Transverse colon (tissue), 4 donors: ENCODE data around the gene MUSTN1. TPM values are rescaled to one million over a fixed set of nuclear protein-coding genes. Genes with fewer than 3 reads are reported as not detected.

ENCODE experiments used
- DNase-seq: peaks from one replicate; pipeline ENCODE4 v3.0.0-alpha.2; 2019
- H3K27ac ChIP-seq, 4 donors: fragments of 200-600 bp; sonication (generic); 2 replicates each; pipeline ENCODE4 v1.5.1; 2016 to 2018; ENCODE audit warnings: inconsistent platforms in 4 of 4
- H3K27me3 ChIP-seq: fragments of 200-600 bp; sonication (generic); 2 replicates; pipeline ENCODE4 v1.5.1; 2017; ENCODE audit warnings: inconsistent platforms
- H3K36me3 ChIP-seq, 4 donors: fragments of 200-600 bp; sonication (generic); 2 replicates each; pipeline ENCODE4 v1.5.1; 2017 to 2019; ENCODE audit warnings: inconsistent platforms in 4 of 4
- H3K4me1 ChIP-seq, 4 donors: fragments of 200-600 bp; sonication (generic); 2 replicates each; pipeline ENCODE4 v1.5.1; 2017 to 2020; ENCODE audit warnings: inconsistent platforms in 4 of 4
- H3K4me3 ChIP-seq, 4 donors: fragments of 200-600 bp; sonication (generic); 1 replicate in 1 of 4; 2 replicates in 3 of 4; pipeline versions ENCODE4 v1.5.1 to v1.6.1; 2017 to 2019; ENCODE audit warnings: inconsistent platforms in 4 of 4
- H3K9me3 ChIP-seq, 2 donors: fragments of 200-600 bp; sonication (generic); 2 replicates each; pipeline ENCODE4 v1.5.1; 2017 to 2019; ENCODE audit warnings: inconsistent platforms in 2 of 2
- CTCF ChIP-seq, 5 experiments: fragments of 200-600 bp in 3 of 5; fragments of 450-650 bp in 2 of 5; sonication (generic) in 3 of 5; IDR thresholded peaks; 1 replicate in 2 of 5; 2 replicates in 3 of 5; pipeline ENCODE4 v1.5.1; 2016 to 2017; ENCODE audit warnings: antibody characterized with exemption in 5 of 5, inconsistent platforms in 3 of 5, mild to moderate bottlenecking in 2 of 5, moderate library complexity in 1 of 5
- EP300 ChIP-seq: sonication (generic); formaldehyde crosslinking; IDR thresholded peaks from one replicate; pipeline ENCODE4 v1.6.1; 2017; ENCODE audit warnings: antibody characterized with exemption, low read depth
- POLR2A ChIP-seq: fragments of 450-650 bp; IDR thresholded peaks from one replicate; pipeline ENCODE4 v1.6.1; 2016; ENCODE audit warnings: antibody characterized with exemption, mild to moderate bottlenecking, moderate library complexity
- POLR2AphosphoS5 ChIP-seq, 3 donors: sonication (generic); formaldehyde crosslinking; IDR thresholded peaks; one replicate each; pipeline ENCODE4 v1.6.1; 2016; ENCODE audit warnings: antibody characterized with exemption in 3 of 3
- WGBS, 2 donors: methylation state at CpG; one replicate each; pipeline ENCODE4 v1.1.5; 2018; ENCODE audit warnings: low coverage in 1 of 2; 5-methylcytosine and 5-hydroxymethylcytosine counted together
- in situ Hi-C, 4 donors: fragments of 200-750 bp; cut with MboI; loops; one replicate each; pipeline versions ENCODE4 v1.15.0 to v1.15.1; 2017; ENCODE audit warnings: low sequenced_read_pairs in 3 of 4, low pct_ligation_motif_present in 1 of 4, low pct_unique_long_range_greater_than_20kb in 1 of 4
- intact Hi-C: fragments of 100-400 bp; cut with DNase I; formaldehyde crosslinking; loops from one replicate; pipeline ENCODE4 v1.15.1; 2023; ENCODE audit warnings: low total_unique reads
- total RNA-seq, 4 donors: library from RNA; depleted of rRNA; stranded (reverse); fragments of >200 nt; gene quantifications; one replicate each; pipeline ENCODE4 v1.1.0, GENCODE V29; 2016

MUSTN1 gene
- total RNA-seq, 4 donors from 2014 or later = 3.0 to 26.5 (median 11.8) TPM

DNA sequence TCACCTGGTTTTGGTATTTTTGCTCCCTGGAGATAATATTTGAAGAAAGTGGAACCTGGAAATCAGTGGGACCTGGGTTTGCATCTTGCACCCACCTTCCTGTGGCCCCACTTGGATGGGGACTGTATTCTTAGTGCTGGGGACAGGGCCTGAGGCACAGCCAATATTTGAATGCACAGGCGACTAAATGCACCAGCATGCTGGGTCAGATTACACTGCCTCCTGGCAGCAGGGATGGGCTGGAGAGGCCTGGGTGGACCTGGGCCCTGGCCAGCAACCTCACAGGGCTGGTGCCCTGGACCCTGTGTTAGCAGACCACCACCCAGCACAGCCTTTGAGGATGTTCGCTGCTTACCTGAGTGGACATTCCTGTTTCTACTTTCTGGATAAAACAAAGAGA lies 14.9 kb downstream of the MUSTN1 start:
- Histone ChIP-seq H3K9me3 (no peaks in the 10 kb centered on the region), H3K36me3 (no peaks in the 10 kb centered on the region), H3K4me3 (no peak overlapping the region), H3K27me3 (no peaks in the 10 kb centered on the region), H3K27ac (no peak overlapping the region), H3K4me1 (no peaks in the 10 kb centered on the region)
- DNase-seq = no peak
- WGBS, 2 donors = 88% methylated on average over 2 of the region's 2 CpGs; no CpG with 5 or more reads in 1 of the 2 donors
- in situ Hi-C loops = no loop called here
- TF ChIP-seq EP300 (no peak), POLR2A (no peak), CTCF (IDR thresholded peaks at IDR 0.05) (no peak), POLR2AphosphoS5 (IDR thresholded peaks at IDR 0.05) (no peak)
- intact Hi-C loops = no loop called here

DNA sequence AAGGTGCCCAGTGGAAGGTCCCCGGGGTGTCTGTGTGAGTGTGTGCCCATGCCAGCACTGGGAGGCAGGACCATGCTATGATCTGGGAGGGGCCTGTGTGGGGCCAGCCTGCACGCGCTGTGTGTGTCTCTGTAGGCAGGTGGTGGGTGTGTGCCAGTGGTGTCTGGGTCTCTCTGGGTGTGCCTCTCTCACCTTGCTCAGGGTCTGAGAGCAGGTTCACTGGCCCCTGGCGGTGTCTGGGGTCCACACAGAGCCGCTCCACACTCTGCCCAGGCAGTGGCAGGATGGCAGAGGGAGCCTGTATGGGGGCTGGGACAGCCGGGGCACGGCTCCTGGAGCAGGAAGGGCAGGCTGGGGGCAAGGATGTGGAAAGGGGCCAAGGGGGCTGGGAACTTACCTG lies 17.0 kb downstream of the MUSTN1 start:
- WGBS, 2 donors = 89% methylated on average over 7 of the region's 7 CpGs; no CpG with 5 or more reads in 1 of the 2 donors
- Histone ChIP-seq H3K36me3 (no peaks in the 10 kb centered on the region), H3K4me3 (no peak overlapping the region), H3K4me1 (no peaks in the 10 kb centered on the region), H3K9me3 (no peaks in the 10 kb centered on the region), H3K27me3 (no peaks in the 10 kb centered on the region), H3K27ac (no peak overlapping the region)
- DNase-seq = no peak
- in situ Hi-C loops (no loop called here), intact Hi-C loops (no loop called here)
- TF ChIP-seq POLR2A (no peak), POLR2AphosphoS5 (IDR thresholded peaks at IDR 0.05) (no peak), EP300 (no peak), CTCF (IDR thresholded peaks at IDR 0.05) (no peak)

DNA sequence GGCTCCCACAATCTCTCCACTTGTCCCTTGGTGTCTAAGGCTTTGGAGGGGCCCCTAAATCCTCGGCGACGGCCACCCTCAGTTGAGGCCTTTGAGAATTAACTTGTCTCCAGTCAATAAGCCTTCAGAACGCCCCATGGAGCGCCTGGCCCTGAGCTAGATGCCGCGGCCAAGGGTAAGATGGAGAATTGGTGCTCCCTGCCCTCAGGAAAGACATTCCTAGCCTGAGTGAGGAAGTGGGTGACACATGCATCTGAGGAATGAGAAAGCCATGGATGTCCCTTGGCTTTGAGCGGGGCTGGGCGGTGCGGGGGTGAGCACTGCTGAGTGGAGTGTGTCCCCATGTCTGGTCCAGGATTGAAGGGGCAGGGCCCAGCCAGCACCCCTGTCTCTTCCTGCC lies 17.6 kb downstream of the MUSTN1 start:
- no peaks in the 10 kb centered on the region for H3K27me3 ChIP-seq
- TF ChIP-seq CTCF (IDR thresholded peaks at IDR 0.05) (no peak), POLR2A (no peak), POLR2AphosphoS5 (IDR thresholded peaks at IDR 0.05) (no peak), EP300 (no peak)
- in situ Hi-C loops = no loop called here
- H3K9me3 ChIP-seq = no peaks in the 10 kb centered on the region
- no peaks in the 10 kb centered on the region for H3K36me3 ChIP-seq
- no peak overlapping the region for H3K27ac ChIP-seq
- no peaks in the 10 kb centered on the region for H3K4me1 ChIP-seq
- no peak overlapping the region for H3K4me3 ChIP-seq
- intact Hi-C loops = no loop called here
- WGBS, 2 donors = 91% methylated on average over 10 of the region's 10 CpGs; no CpG with 5 or more reads in 1 of the 2 donors
- no peak for DNase-seq

DNA sequence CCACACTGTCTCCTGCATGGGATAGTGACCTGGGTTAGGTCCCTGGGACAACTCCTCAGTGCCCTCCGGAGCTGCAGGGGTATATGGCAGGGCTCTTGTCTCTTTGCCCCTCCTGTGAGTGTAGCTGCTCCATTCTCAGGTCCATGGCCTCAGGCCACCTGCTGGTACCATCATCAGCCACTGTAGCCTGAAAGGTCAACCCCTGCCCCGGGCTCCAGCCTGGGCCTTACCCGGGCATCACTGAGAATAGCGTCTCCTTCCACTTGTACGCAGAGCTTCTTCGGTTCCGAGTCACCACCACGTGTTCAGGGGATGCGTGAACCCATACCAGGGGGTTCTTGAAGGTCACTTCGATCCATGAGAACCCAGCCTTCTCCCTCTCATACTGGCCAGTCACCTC lies 18.2 kb downstream of the MUSTN1 start:
- in situ Hi-C loops (no loop called here), intact Hi-C loops (no loop called here)
- H3K9me3 ChIP-seq = no peaks in the 10 kb centered on the region
- no peaks in the 10 kb centered on the region for H3K4me1 ChIP-seq
- H3K27me3 ChIP-seq = no peaks in the 10 kb centered on the region
- no peaks in the 10 kb centered on the region for H3K36me3 ChIP-seq
- H3K4me3 ChIP-seq = no peak overlapping the region
- no peak for DNase-seq
- TF ChIP-seq CTCF (IDR thresholded peaks at IDR 0.05) = no peak
- TF ChIP-seq EP300 = no peak
- no peak for TF ChIP-seq POLR2AphosphoS5 (IDR thresholded peaks at IDR 0.05)
- TF ChIP-seq POLR2A = no peak
- H3K27ac ChIP-seq = no peak overlapping the region
- 93% methylated on average over 10 of the region's 10 CpGs; no CpG with 5 or more reads in 1 of the 2 donors for WGBS, 2 donors
